ENCODE data around the gene EPN3.

Gene EPN3

DNA sequence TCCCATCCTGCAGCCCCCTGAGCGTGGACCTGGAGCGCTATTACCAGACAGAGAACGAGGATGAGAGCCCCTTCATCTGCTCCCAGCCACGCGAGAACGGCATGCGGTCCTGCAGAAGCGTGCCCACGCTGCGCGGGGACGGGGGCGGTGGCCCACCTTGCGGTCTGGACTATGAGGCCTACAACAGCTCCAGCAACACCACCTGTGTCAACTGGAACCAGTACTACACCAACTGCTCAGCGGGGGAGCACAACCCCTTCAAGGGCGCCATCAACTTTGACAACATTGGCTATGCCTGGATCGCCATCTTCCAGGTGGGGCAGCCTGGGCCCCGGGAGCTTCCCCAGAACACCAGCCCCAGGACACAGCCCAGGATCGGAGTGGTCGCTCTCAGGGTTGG is 40.0 kb downstream of the EPN3 start:
- no peak for DNase-seq

DNA sequence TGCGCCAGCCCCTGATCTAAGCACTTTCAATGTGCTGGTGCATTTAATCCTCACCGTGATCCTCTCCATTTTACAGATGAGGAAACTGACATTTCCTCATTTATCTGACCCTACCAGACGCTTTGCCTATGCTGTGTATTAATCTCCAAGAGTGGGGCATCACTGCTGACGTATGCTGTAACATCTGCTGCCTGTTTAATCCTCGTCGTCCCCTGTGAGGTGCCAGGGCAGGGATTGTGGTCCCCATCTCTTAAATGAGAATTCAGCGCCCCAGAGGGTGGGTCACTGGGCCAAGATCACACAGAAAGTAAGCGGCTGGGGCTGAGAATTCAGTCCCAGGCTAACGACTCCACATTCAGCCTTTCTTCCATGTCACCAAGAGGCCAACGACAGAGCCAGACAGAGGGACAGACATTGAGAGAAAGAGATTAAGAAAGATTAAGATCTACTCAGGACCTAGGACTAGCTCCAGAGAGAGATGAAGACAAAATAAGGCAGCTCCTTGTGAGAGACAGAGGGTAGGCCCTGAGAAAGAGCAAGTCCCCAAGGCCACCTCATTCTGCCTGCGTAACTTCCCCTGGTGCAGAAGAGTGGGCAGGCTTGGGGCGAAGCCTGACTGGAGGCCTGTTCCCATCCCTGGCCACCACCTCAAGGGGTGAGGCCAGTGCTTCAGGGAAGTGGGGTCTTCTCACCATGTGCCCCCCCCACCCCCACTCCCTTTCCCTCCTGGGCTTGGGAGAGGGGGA is 41.5 kb downstream of the EPN3 start:
- DNase-seq, result no peak

DNA sequence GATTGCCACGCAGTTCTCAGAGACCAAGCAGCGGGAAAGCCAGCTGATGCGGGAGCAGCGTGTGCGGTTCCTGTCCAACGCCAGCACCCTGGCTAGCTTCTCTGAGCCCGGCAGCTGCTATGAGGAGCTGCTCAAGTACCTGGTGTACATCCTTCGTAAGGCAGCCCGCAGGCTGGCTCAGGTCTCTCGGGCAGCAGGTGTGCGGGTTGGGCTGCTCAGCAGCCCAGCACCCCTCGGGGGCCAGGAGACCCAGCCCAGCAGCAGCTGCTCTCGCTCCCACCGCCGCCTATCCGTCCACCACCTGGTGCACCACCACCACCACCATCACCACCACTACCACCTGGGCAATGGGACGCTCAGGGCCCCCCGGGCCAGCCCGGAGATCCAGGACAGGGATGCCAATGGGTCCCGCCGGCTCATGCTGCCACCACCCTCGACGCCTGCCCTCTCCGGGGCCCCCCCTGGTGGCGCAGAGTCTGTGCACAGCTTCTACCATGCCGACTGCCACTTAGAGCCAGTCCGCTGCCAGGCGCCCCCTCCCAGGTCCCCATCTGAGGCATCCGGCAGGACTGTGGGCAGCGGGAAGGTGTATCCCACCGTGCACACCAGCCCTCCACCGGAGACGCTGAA is 43.2 kb downstream of the EPN3 start:
- no peak for DNase-seq

DNA sequence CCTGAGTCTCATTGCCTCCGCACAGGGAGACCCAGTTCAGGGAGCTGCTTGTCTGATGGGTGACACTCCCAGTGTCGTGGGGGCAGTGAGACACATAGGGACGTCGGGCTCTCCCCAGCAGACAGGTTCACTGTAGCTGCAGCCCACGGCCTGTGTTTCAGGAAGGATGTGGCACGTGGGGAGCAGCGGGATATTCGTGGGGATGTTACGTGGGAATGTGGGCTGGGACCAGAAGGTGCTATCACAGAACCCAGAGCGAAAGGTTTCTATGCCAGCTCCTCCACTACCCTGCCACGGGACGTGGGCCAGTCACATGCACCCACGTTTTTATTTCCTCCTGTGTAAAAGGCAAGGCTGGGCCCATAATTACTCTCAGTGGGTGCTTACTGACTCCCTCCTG is 44.3 kb downstream of the EPN3 start:
- DNase-seq, result no peak

DNA sequence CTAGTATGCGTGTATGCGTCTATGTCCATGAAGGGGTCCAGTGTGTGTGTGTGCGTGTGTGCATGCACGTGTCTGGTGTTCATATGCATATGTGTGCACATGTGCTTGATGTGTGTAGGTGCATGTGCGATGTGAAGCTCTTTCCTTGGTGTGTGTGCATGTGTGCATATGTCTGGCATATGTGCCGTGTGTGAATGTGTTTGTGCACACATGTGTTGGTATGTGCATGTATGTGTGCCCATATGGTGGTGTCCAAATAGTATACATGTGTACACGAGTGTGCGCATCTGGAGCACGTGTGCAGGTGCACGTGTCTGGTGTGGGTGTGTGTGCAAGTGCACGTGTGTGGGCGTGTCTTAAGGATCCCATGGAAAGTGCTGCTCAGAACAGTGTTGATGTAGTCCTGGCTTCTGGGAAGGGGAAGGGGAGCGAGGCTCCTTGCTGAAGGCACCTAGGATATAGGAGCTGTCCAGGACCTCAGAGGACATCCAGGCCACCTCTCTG is 45.0 kb downstream of the EPN3 start:
- DNase-seq, result no peak

DNA sequence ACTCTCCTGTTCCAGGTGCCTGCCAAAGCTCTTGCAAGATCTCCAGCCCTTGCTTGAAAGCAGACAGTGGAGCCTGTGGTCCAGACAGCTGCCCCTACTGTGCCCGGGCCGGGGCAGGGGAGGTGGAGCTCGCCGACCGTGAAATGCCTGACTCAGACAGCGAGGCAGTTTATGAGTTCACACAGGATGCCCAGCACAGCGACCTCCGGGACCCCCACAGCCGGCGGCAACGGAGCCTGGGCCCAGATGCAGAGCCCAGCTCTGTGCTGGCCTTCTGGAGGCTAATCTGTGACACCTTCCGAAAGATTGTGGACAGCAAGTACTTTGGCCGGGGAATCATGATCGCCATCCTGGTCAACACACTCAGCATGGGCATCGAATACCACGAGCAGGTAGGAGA is 45.6 kb downstream of the EPN3 start:
- DNase-seq, result no peak

DNA sequence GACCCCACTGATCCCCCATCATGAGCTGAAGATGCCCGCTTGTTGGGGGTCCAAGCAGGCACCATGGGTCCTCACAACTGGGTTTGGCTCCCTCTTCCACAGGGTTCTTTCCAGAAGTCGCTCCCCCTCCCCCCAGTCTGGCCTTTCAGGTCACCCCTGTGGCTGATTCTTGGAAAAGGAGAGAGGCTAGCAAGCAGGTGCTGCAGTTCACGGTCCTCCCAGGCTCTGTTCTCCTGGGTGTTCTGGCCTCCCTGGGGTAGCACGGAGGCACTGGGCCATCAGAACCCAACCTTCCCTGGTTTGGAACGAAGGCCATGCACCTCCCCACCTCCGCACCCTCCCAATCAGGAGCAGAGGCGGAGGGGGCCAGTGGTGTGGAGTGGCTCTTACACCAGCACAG is 46.9 kb downstream of the EPN3 start:
- no peak for DNase-seq

DNA sequence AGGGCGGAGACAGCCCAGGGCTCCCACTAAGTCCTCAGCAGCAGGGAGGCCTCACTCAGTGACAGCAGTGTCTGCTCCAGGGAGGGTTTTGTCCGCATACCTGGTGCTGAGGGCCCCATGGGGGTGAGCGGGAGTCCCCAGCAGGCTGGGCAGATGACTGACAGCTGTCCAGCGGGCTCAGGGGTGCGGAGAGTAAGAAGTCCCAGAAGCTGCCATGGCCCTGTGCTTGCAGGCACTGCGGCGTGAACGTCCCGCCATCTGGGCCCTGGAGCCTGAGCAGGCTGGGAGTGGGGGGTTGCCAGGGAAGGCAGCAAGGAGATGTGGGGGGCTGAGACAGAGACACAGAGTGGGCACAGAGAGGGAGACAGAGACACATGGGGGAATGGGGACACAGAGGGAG is 48.1 kb downstream of the EPN3 start:
- no peak for DNase-seq

DNA sequence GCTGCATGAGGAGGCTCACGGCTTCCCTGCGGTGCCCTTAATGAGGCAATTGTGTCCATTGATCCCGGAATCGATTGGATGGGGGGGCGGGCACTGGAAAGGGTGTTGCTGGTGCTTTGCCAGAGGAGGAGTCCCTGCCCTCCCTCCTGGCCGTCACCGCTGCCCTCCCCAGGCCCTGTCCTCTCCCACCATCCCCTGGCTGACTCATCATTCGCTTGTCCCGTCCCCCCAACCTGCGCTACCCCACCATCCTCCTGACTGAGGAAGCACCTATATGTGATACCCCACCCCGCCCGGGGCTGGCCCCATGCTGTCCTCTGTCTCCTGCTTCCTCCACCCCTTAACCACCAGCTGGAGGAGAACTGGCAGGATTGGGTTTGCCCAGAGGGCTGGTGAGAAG is 48.8 kb downstream of the EPN3 start:
- DNase-seq, result no peak

DNA sequence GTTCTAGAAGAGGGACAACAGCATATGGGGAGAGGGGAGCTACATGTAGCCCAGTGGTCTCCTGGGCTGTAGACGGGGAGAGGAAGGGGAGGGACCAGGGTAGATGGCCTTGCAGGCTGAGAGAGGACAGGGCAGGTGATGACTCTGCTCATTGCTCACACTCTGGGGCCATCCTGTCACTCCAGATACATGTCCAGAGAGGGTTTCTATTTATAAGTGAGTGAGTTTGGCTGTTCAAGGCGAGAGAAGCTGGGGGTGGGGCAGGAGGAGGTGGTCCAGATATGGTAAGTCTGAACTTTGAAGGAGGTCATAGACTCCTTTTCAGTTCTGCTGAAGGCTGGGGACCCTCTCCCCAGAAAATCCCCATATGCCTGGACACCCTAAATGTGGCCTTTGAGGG is 50.2 kb downstream of the EPN3 start:
- DNase-seq, result no peak

DNA sequence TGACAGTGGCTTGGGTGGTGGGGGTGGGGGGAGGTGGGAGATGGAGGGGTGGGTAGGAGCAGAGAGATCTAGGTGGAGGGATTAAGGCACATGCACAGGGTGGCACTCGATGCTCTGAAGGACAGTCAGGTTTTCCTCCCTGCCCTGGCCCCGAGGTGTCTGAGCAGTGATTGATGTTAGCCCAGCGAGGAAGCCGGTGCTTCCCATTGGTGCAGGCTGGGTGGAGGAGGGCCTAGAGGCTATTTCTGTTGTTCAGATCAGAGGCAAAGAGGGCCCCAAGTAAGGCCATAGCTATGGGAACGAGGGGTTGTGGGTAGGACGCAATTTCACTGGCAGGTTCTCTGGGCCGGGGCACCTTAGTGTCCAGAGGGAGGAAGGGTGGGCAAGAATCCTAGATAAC is 51.1 kb downstream of the EPN3 start:
- DNase-seq, result no peak

DNA sequence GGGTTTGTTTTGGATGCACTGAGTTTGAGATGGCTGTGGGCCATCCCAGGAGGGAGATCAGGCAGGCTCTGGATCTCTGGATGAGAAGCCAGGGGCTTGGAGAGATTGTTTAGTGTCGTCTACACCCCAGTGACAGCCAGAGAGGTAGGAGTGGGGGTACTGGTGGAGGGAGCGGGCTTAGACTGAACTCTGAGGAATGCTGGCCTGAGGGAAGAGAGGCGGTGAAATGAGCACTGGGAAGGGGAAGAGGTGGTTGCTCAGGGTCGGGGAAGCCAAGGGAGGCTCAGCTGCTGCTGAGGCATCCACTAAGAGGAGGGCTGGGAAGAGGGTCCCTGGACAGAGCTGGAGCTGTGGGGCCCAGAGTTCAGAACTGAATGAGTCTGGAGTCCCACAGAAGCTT is 51.6 kb downstream of the EPN3 start:
- DNase-seq, result no peak

DNA sequence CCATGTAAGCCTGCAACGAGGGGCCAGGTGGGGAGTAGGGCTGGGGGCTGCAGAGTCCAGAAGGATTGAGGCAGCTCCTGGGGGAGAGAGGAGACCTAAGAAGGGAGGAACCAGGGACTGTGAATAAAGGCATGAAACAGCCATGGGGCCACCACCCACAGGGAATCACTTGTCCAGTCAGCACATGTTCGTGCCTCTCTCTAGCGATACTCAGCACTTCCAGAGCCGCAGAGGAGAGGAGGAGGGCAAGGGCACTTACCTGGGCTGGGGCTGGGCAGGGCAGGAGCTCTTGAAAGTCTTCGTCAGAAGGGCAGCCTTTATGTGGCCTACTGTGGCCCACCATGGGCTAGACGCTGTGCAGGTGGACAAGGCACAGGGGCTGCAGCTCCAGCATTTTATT is 52.2 kb downstream of the EPN3 start:
- DNase-seq, result no peak

DNA sequence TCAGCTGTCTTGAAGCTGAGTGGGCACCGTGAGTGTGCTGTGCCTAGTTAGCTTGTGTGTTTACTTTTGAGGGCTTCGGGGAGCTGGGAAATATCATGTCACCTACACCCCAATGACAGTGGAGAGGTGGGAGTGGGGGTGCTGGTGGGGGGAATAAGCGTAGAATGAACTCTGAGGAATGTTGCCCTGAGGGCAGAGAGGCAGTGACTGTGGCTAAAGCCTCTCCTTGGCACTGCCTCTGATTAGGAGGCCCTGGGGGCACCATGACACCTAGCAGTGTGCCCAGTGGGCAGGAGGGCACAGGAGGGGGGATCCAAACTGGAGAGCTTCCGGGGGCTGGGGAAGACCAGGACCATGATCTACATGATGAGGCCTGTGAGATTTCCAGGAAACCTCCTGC is 52.8 kb downstream of the EPN3 start:
- DNase-seq, result no peak

DNA sequence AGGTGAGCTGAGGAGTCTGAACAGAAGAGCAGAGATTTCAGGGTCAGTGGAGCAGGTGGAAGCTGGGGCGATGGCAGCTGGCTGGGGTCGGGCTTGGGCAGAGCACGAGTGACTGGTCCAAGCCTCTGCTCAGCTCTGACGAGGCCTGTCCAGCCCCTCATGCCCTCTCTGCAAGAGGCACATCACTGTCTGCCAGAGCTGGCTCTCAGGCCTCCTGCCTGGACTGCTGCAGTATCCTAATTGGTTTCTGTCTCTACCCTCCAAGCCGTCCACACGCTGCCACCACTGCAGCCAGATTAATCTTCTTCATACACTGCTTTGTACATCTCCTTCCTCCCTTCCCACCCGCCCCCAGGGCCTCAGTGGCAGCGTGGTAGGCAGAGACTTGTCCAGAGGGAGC is 53.4 kb downstream of the EPN3 start:
- no peak for DNase-seq

DNA sequence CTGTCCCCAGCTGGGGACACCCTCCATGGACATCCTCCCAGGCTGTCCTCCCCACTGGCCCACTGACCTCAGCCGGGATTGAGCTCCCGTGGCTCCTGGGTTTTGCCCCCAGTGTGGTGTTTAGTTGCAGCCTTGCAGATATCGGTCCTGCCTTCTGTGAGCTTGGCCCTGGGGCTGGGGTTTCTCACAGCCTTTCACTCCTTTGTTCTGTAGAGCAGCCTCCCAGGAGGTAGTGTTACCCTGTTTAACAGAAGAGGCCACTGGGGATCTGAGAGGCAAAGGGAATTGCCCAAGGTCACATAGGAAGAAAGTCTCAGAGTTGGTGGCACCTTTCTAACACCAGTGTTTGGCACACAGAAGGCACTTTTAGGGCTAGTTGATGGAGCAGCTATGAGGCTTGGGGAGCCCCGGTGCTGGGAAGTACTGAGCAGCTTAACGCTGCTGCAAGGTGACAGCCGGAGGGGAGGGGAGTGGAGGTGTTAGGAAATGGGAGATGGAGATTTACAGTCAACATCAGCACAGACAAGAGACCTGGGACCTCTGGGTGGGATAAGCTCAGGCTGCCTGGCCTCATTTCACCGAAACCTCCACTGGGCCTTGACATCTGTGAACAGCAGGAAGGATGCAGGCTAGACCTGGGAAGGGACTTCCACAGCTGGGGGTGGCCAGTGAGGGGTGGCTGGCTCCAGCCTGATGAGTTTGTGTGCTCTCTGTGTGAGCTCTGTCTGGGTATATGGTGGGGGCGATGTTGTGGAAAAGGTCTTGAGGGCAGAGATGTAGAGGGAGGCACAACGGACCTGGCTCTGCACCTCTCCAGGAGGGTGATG is 54.1 kb downstream of the EPN3 start:
- DNase-seq, result no peak

DNA sequence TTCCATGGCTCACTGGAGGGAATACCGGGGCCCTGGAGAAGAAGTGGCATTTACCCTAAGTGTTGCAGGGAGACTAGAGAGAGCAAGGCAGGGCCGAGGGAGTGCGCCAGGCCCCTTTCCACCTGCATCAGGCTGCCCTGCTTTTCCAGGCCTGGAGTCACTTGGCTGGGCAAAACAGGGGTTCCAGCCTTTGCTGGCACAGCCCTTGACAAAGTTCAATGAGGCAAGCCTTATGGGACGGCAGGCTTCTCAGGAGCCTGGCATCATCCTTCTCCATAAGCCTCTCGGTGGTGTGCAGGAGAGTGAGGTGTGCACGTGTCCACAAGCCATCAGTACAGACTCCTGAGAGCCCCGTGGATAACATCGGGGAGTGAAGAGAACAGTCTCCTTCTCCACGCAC is 55.0 kb downstream of the EPN3 start:
- no peak for DNase-seq

DNA sequence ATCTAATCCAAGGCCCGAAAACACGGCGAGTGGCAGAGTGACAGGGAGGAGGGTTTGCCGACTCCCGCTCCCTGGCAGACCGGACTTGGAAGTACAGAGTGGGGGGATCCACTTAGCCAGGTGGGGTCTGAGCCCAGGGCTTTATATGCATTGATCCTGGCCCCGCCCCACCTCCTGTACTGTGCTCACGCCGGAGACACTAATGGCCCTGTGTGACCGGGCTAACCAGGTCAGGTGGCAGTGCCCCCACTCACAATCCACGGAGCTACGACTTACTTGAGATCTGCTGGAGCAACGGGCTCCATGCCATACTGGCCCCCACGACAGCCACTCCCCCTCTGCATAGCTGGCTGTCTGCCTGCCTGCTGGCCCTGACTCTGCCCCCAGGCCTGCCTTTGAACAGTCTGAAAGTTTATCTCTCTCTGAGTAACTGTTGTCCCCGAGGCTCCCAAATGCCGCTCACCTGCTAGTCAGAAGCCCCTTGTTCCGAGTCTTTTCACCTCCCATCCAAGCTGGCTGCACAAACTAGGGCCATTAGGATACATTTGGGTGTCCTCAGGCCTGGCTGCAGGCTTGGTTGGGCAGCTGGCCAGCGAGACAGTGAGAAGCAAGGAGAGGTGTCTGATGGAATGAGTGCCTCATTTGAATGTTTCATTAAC is 56.0 kb downstream of the EPN3 start:
- no peak for DNase-seq

DNA sequence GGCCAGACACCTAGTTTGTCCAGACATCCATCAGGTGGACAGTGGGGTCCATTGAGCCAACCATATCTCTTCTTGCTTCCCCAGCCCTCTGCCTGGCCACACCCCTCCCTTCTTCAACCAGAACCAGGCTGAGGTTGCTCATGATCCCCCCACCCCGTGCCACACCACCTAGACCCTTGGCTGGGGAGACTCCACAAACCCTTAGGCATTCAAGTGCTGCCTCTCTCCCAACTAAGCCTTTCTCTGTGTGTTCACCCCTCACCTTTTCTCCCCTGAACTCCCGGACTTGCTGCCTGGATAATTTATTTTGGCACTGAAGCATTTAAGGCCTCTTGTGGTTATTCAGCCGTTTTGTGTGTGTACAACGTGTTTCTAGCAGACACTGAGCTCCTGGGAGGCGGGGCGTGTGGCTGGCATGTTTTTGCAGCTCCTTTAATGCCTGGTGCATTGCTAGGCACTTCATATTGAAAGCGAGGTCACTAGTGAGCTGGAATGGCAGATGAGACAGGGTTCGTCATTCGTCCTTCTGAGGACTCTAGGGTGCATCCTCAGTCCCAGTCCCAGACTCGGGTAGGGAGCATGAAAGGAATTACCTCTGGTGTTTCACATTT is 56.7 kb downstream of the EPN3 start:
- DNase-seq, result no peak

DNA sequence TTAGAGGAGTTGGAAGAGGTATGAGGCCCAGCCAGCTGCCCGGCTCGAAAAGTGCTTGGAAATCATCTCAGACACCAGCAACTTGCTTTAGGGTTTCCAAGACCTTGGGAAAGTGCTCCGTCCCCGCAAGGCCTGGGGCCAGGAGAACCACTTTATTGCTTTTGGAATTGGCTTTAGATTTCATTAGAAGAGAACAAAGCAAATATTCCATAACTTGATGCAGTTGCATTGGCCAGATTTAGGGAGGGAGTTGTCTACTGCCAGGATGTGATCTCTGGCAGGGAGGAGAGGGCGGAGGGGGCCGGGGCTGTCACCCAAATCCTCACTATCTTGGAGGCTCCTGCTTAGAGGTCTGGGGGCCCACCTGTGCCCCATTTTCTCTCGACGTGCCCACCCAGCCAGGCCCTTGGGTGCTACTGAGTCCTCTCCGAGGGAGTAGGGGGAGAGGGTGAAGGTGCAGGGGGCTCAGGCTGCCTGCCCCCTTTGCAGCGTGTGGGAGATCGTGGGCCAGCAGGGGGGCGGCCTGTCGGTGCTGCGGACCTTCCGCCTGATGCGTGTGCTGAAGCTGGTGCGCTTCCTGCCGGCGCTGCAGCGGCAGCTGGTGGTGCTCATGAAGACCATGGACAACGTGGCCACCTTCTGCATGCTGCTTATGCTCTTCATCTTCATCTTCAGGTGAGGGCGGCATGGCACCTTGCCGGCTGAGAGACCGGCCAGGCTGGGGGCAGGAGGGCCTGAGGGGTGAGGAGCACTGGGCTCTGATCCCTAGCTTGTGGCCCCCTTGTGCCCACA is 58.6 kb downstream of the EPN3 start:
- no peak for DNase-seq

DNA sequence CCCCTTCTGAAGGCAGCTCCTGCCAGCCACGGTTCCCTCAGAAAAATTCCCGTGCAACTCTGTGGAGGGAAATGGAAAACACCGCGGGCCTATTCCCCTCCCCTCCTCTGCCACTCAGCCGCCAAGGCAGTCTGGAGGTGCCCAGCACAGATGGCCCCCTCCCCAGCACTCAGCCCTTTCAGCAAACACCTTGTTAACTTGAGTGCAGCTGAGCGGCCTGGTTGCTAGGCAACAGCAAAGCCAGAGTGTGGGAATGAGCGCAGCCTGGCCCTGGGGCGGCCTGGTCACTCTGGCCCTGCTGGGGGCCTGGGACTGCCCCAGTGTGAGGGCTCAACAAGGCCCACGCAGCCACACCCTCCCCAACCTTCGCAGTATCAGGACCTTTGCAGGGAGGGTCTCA is 60.8 kb downstream of the EPN3 start:
- no peak for DNase-seq
